Gastrocnemius medialis (tissue), 4 donors: ENCODE results near the gene PXDN.

ENCODE experiments used
- CTCF ChIP-seq, 5 experiments: fragments of 450-650 bp in 3 of 5; fragments of 200-600 bp in 2 of 5; sonication (generic) in 2 of 5; IDR thresholded peaks in 4 of 5; conservative IDR thresholded peaks in 1 of 5; 1 replicate in 4 of 5; 2 replicates in 1 of 5; pipeline ENCODE4 v1.5.1; 2016 to 2019; ENCODE audit warnings: antibody characterized with exemption in 5 of 5, mild to moderate bottlenecking in 3 of 5, moderate library complexity in 3 of 5
- POLR2A ChIP-seq, 2 donors: fragments of 450-650 bp; IDR thresholded peaks; one replicate each; pipeline ENCODE4 v1.6.1; 2017; ENCODE audit warnings: antibody characterized with exemption in 2 of 2, mild to moderate bottlenecking in 2 of 2, moderate library complexity in 2 of 2

GRCh38 chr2:1626271-1626681 is 118.0 kb downstream of the PXDN start:
- TF ChIP-seq CTCF (IDR thresholded peaks at IDR 0.05 in 4 of 5, conservative IDR thresholded peaks at IDR 0.05 in 1 of 5) (no peak), POLR2A (IDR thresholded peaks at IDR 0.05) (no peak)
